ENCODE measurements around the gene SMIM33. TPM values are rescaled to one million over a fixed set of nuclear protein-coding genes. Genes with fewer than 3 reads are reported as not detected.

SMIM33 gene
- not detected in 5 replicates for total RNA-seq (2022; extraction: Qiagen RNA extraction)

DNA sequence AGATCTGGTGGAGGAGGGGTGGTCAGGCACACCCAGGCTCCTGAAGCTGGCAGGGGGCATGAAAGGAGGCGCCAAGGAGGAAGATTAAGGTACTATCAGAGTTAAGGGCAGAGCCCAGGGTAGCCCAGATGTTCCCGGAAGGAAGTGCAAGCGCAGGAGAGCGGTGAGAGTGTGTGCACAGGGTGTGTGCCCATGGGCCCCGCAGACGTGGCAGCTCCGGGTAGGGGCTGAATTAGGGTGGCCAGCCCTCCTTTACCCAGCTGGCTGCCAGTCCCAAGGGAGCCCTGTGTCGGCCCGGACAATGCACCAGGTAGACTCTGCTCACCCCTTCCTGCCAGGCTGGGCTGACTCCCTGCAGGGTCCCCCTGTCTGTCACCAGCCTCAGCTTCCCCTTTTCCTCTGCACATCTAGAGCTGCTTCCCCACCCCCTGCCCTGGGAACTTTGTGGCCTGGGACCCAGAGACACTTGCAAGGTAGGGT, at the start of gene SMIM33:
Gene SMIM33, plus strand, starts transcription at position 184 of the 480 bp plus-strand sequence. Its CDS starts 118 bp downstream, at position 302.

DNA sequence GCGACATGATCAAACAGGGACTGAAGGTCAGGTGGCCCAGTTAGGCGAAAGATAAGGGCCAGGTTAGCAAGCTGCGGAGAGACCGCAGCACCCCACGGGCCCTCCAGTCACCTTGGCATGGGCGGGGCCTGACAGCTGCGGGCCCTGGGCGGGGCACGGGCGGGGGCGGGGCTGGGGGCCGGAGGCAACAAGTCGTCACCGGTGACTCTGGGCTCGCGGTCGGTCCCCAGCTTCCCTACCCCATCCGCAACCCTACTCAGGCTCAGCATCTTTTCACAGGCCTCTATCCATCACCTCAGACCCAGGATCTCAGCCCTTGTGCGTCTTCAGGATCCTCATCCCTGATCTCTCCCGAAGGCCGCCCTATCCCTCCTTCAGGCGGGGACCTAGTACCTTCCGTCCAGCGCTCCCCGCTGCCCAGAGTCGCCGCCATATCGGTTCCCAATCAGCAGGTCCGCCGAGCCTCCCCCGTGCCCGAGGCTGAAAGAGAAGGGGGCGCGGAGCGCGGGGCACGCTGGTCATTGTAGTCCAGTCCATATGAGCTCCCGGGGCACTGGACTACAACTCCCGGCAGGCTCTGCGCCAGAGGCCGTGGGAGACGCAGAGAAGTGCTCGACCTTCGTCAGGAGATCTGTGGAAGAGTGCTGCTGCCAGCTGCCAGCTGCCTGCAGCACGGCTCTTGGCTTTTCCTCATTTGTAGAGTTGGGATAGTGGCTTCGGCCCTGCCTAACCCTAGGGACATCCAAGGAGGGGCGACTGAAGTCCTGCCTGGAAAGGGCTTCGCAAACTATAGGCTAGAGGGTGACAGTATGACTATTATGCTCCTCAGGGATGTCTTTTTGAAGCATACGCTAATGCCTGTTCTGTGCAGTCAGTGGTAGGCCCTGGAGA, 31.5 kb upstream of the SMIM33 start, which contains the start of gene DNAJC18:
Gene DNAJC18, minus strand, starts transcription at position 513 of the 891 bp plus-strand sequence. Its CDS starts 80 bp downstream, at position 433.

DNA sequence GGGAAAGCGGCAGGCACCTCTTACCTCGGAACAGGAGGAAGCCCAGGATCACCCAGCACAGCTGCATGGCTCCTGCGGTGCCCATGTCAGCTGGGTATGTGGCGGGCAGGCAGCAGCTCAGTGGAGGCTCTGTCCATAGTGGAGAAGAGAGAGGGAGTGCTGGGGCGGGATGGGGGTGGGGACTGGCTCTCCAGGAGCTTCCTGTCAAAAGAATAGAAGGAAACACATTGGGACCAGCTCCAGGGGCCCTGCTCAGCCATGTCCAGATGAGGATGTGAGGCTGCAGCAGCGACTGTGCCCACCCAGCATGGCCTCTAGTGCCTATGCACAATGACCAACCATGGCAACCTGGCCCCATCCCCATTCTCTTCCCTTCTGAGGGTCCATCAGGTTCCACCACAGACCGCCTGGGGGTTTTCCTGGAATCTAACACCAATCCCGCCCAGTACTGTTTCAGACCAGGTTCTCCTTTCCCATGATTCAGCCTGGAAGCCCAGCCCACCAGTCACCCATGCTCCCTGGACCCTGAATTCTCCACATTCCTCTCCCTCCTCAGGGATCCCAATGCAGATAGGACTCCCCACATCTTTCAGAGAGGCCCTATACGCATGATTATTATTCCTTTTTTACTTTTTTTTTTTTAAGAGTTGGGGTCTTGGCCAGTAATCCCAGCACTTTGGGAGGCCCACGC, 8.1 kb upstream of the SMIM33 start, which contains the start of gene ECSCR:
Gene ECSCR, minus strand, starts transcription at position 158 of the 691 bp plus-strand sequence. Its CDS starts 73 bp downstream, at position 85.

DNA sequence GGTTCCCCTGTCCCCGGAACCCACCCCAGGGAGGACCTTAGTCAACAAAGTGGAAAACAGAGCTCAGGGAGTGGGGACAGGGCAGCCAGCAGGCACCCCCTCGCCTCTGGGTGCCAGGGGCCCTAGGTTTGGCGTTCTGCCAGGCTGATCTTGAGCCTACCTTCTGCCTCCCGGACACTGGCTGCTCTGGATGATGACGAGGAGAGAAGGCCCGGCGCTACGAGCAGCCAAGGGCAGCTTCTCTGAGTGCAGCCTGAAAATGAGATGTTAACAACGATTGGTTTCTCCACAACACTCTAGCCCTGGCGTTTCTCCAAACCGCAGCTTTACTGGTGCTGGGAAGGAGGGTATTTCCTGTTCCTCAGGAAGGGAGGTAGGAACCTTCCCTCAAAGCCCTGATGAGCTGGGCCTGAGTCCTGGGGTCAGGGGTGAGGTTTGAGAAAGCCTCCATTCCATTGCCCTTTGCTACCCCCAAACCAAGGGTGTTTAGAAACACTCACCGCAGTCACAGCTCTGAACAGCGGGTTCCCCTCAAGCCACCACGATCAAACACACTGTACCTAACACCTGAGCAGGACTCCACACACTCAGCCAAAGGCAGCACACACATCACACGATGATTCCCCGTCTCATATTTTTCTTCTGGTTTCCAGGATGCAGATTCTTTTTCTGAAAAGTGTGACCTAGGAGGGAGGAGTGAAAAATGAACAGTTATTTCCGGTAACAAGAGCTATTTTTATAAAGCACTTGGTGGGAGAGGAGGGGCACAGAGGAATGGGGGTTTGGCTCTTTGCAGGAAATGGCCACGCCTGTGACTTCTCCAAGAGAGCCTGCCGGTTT, 11.5 kb downstream of the SMIM33 start, which contains the start of gene STING1:
Gene STING1, minus strand, starts transcription at position 709 of the 840 bp plus-strand sequence. CDS start 1,054 bp downstream, outside the sequence.

Other genes with a start within 250 kb of the SMIM33 start
- gene MATR3, start 177.3 kb upstream of the SMIM33 start, total RNA-seq (2022; extraction: Qiagen RNA extraction), result 155 to 183 TPM (median 175 TPM) in 5 replicates
- 75.2 to 96.5 TPM (median 82.7 TPM) in 5 replicates for gene PAIP2, start 129.2 kb upstream of the SMIM33 start, total RNA-seq (2022; extraction: Qiagen RNA extraction)
- gene SLC23A1, start 87.7 kb upstream of the SMIM33 start, total RNA-seq (2022; extraction: Qiagen RNA extraction), result 1.1 to 1.7 TPM (median 1.3 TPM) in 5 replicates
- gene MZB1, start 81.1 kb upstream of the SMIM33 start, total RNA-seq (2022; extraction: Qiagen RNA extraction), result 0.07 to 0.11 TPM (median 0.09 TPM) in 3 of 5 replicates, not detected in the others
- 0.16 to 0.24 TPM (median 0.19 TPM) in 5 replicates for gene PROB1, start 75.9 kb upstream of the SMIM33 start, total RNA-seq (2022; extraction: Qiagen RNA extraction)
- gene SPATA24, start 66.9 kb upstream of the SMIM33 start, total RNA-seq (2022; extraction: Qiagen RNA extraction), result 4.6 to 5.3 TPM (median 4.9 TPM) in 5 replicates
- gene DNAJC18, start 31.5 kb upstream of the SMIM33 start, total RNA-seq (2022; extraction: Qiagen RNA extraction), result 5.8 to 8.8 TPM (median 7.1 TPM) in 5 replicates
- not detected in 5 replicates for gene ECSCR, start 8.3 kb upstream of the SMIM33 start, total RNA-seq (2022; extraction: Qiagen RNA extraction)
- gene STING1, start 11.8 kb downstream of the SMIM33 start, total RNA-seq (2022; extraction: Qiagen RNA extraction), result 0.78 to 1.0 TPM (median 1.00 TPM) in 5 replicates
- 112 to 171 TPM (median 165 TPM) in 5 replicates for gene UBE2D2, start 90.3 kb downstream of the SMIM33 start, total RNA-seq (2022; extraction: Qiagen RNA extraction)
- 12.3 to 17.9 TPM (median 15.7 TPM) in 5 replicates for gene CXXC5, start 177.3 kb downstream of the SMIM33 start, total RNA-seq (2022; extraction: Qiagen RNA extraction)